HG02840 (cell line): ENCODE measurements around the gene JADE3.

Experiments
- ATAC-seq: cut with Tn5 transposase; IDR thresholded peaks from one replicate; pipeline ENCODE4 v1.9.1; 2021; ENCODE audit warnings: mild to moderate bottlenecking, moderate library complexity, moderate number of reproducible peaks; ENCODE audit not compliant: unreplicated experiment, low FRiP score

The JADE3 gene

GRCh38 chrX:47098338-47099094 is 186.3 kb downstream of the JADE3 start:
- ATAC-seq, result no peak

- no peak for ATAC-seq
Observed at GRCh38 chrX:47101206-47101605, 189.0 kb downstream of the JADE3 start.
